ENCODE results near the gene LRIG1. TPM values are rescaled to one million over a fixed set of nuclear protein-coding genes. Genes with fewer than 3 reads are reported as not detected.

Gene LRIG1
- total RNA-seq, 4 donors from 2014 or later, result 95.3 to 136 (median 131) TPM

DNA sequence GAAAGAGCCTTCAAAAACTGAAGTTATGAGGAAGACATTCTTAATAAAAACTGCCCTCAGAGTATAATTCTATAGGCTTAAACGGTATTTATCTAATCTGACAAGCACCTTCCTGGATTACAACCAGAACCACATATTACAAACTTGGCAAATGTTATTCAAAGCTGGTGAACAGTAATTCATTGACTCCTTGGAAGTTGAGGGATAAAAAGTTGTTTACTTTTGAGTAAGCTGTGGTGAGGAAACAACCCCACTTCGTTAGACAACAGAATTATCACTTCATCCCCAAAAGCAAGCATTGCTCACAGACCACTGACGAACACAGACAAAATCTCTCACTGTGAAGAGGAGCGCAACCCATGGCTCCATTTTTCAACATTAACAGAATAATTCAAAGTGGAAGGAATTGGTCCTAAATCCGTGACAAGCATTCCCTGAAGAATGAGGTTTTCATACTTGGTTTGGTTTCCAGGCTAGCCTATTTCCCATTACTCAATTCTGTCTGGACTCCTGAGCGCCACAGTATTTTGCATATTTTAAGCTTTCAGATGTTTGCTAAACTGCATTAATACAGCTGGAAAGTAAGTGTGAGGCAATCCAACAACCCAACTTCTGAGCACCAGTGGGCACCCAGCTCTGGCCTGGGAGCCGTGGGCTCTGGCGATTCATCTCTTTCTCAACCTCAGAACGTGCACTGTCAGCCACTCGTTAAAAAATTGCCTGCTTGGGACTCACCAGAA is 32.7 kb downstream of the LRIG1 start:
- Histone ChIP-seq H3K27me3 (no peaks in the 10 kb centered on the region), H3K9me3 (no peaks in the 10 kb centered on the region), H3K4me1 (peaks cover 42 to 94% (median 92%) of the 10 kb centered on the region in 4 donors), H3K36me3 (no peaks in the 10 kb centered on the region), H3K4me3 (no peak overlapping the region), H3K27ac (replicated peaks in 1 of 4) (no peak overlapping the region)
- no peak for DNase-seq (ENCODE audit: extremely low spot score)
- intact Hi-C loops (cut with DNase I), result no loop called here
- WGBS, result 83% methylated on average over 10 of the region's 10 CpGs
- TF ChIP-seq POLR2AphosphoS5 (IDR thresholded peaks at IDR 0.05), result no peak
- no peak for TF ChIP-seq POLR2A (IDR thresholded peaks at IDR 0.05; ENCODE audit: low read depth)
- TF ChIP-seq, protein P1, sequence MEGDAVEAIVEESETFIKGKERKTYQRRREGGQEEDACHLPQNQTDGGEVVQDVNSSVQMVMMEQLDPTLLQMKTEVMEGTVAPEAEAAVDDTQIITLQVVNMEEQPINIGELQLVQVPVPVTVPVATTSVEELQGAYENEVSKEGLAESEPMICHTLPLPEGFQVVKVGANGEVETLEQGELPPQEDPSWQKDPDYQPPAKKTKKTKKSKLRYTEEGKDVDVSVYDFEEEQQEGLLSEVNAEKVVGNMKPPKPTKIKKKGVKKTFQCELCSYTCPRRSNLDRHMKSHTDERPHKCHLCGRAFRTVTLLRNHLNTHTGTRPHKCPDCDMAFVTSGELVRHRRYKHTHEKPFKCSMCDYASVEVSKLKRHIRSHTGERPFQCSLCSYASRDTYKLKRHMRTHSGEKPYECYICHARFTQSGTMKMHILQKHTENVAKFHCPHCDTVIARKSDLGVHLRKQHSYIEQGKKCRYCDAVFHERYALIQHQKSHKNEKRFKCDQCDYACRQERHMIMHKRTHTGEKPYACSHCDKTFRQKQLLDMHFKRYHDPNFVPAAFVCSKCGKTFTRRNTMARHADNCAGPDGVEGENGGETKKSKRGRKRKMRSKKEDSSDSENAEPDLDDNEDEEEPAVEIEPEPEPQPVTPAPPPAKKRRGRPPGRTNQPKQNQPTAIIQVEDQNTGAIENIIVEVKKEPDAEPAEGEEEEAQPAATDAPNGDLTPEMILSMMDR (IDR thresholded peaks at IDR 0.05), result no peak
- no peak for TF ChIP-seq EP300 (IDR thresholded peaks at IDR 0.05)

DNA sequence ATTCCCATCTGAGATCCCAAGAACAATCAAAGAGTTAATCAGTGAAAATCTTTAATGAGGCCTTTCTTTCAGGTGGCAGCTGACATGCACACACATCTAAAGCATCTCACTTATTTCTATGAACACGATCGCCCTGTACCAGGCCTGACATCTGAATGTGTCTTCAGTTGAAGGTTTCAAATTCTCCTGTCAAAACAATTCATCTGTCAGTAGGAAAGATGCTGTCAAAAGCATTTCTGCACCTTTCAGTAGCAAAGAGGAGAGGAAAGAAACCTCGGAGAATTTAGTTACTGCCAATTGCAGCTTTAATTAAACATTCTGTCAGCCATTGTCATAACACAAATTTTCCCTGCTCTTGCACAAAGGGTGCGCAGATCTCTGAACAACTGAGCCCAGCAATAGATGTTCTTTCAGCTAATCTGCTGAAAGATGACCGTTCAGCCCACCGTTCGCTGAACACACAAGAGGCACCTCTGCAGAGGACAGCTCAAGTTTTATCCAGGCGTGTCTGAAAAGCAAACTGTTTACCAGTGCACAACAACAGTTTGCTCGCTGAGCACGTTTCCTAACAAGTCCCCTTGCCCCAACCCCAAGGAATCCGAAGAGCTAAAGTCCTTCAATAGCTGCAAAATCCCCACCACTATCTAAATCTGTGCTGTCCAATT is 34.1 kb downstream of the LRIG1 start:
- WGBS, result 63% methylated on average over 11 of the region's 11 CpGs
- TF ChIP-seq, protein P1 (IDR thresholded peaks at IDR 0.05), result no peak
- TF ChIP-seq EP300 (IDR thresholded peaks at IDR 0.05), result no peak
- TF ChIP-seq POLR2A (IDR thresholded peaks at IDR 0.05; ENCODE audit: low read depth), result no peak
- Histone ChIP-seq H3K4me1 (peaks cover 33 to 87% (median 83%) of the 10 kb centered on the region in 4 donors), H3K27ac (replicated peaks in 1 of 4) (no peak overlapping the region), H3K9me3 (no peaks in the 10 kb centered on the region), H3K36me3 (peaks cover 0 to 4% (median 0%) of the 10 kb centered on the region in 4 donors), H3K27me3 (no peaks in the 10 kb centered on the region), H3K4me3 (no peak overlapping the region)
- intact Hi-C loops (cut with DNase I), result no loop called here
- DNase-seq (ENCODE audit: extremely low spot score), result no peak

DNA sequence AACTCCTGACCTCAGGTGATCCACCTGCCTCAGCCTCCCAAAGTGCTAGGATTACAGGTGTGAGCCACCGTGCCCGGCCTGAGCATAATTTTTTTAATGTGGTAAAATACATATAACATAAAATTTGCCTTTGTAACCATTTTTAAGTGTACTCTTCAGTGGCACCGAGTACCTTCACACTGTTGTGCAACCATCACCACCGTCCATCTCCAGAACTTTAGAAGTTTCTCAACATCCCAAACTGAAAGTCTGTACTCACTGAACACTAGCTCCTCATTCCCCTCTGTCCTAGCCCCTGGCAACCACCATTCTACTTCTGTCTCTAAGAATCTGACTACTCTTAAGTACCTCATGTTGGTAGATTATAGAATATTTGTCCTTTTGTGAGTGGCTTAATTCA is 35.2 kb downstream of the LRIG1 start:
- Histone ChIP-seq H3K9me3 (no peaks in the 10 kb centered on the region), H3K27ac (replicated peaks in 1 of 4) (no peak overlapping the region), H3K36me3 (peaks cover 0 to 13% (median 1%) of the 10 kb centered on the region in 4 donors), H3K4me1 (peaks cover 29 to 79% (median 74%) of the 10 kb centered on the region in 4 donors), H3K4me3 (no peak overlapping the region), H3K27me3 (no peaks in the 10 kb centered on the region)
- TF ChIP-seq, protein P1 (IDR thresholded peaks at IDR 0.05), result no peak
- no peak for TF ChIP-seq POLR2A (IDR thresholded peaks at IDR 0.05; ENCODE audit: low read depth)
- no peak for TF ChIP-seq EP300 (IDR thresholded peaks at IDR 0.05)
- no peak for TF ChIP-seq POLR2AphosphoS5 (IDR thresholded peaks at IDR 0.05)
- intact Hi-C loops (cut with DNase I), result no loop called here
- WGBS, result 99% methylated on average over 4 of the region's 4 CpGs
- DNase-seq (ENCODE audit: extremely low spot score), result no peak

DNA sequence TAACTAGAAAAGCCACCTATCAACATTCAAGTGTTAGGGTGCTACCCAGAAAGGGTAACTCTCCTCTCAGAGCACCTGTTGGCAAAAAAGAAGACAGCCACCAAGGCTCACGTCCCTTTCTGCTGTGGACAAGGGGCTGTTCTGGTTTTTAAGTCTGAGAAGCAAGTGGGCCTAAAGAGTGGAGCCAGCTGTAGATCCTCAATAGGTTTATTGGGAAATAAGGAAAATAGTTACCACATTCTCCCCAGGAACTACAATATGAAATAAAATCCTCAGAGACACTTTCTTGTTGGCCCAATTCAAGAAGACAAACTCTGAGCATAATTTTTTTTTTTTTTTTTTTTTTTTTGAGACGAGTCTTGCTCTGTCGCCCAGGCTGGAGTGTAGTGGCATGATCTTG is 35.8 kb downstream of the LRIG1 start:
- TF ChIP-seq EP300 (IDR thresholded peaks at IDR 0.05) (no peak), POLR2AphosphoS5 (IDR thresholded peaks at IDR 0.05) (no peak), POLR2A (IDR thresholded peaks at IDR 0.05; ENCODE audit: low read depth) (no peak)
- TF ChIP-seq, protein P1 (IDR thresholded peaks at IDR 0.05), result no peak
- no peak for DNase-seq (ENCODE audit: extremely low spot score)
- H3K27ac ChIP-seq (replicated peaks in 1 of 4), result peak overlapping the region in 3 of 4 donors; percentile 9 to 32 (median 23)
- peaks cover 31 to 84% (median 74%) of the 10 kb centered on the region in 4 donors for H3K4me1 ChIP-seq
- no peaks in the 10 kb centered on the region for H3K27me3 ChIP-seq
- H3K4me3 ChIP-seq, result no peak overlapping the region
- intact Hi-C loops (cut with DNase I), result no loop called here
- no peaks in the 10 kb centered on the region for H3K9me3 ChIP-seq
- peaks cover 0 to 18% (median 4%) of the 10 kb centered on the region in 4 donors for H3K36me3 ChIP-seq
- WGBS, result 72% methylated on average over 3 of the region's 3 CpGs
